HG03175 (cell line): ENCODE results near the gene ILF2.
"Not testable (repeated sequence)": the region's sequence is repeated elsewhere in the genome, so short reads cannot be mapped to it uniquely, and the experiment has no call there.

Source experiments
- ATAC-seq: cut with Tn5 transposase; IDR thresholded peaks from one replicate; pipeline ENCODE4 v1.9.1; 2021; ENCODE audit warnings: mild to moderate bottlenecking, moderate library complexity; ENCODE audit not compliant: unreplicated experiment

ILF2 gene

GRCh38 chr1:153679337-153680119, 8.7 kb upstream of the ILF2 start:
- ATAC-seq: no peak

DNA sequence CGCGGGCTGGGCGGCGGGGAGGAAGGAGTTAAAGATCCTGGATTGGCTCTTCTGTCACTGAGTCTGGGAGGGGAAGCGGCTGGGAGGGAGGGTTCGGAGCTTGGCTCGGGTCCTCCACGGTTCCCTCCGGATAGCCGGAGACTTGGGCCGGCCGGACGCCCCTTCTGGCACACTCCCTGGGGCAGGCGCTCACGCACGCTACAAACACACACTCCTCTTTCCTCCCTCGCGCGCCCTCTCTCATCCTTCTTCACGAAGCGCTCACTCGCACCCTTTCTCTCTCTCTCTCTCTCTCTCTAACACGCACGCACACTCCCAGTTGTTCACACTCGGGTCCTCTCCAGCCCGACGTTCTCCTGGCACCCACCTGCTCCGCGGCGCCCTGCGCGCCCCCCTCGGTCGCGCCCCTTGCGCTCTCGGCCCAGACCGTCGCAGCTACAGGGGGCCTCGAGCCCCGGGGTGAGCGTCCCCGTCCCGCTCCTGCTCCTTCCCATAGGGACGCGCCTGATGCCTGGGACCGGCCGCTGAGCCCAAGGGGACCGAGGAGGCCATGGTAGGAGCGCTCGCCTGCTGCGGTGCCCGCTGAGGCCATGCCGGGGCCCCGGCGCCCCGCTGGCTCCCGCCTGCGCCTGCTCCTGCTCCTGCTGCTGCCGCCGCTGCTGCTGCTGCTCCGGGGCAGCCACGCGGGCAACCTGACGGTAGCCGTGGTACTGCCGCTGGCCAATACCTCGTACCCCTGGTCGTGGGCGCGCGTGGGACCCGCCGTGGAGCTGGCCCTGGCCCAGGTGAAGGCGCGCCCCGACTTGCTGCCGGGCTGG, 7.9 kb upstream of the ILF2 start, which contains the start of gene NPR1:
Gene NPR1 (plus strand): TSS at position 170 of the 818 bp plus-strand sequence. CDS start 421 bp downstream, at position 591.
- no peak for ATAC-seq

DNA sequence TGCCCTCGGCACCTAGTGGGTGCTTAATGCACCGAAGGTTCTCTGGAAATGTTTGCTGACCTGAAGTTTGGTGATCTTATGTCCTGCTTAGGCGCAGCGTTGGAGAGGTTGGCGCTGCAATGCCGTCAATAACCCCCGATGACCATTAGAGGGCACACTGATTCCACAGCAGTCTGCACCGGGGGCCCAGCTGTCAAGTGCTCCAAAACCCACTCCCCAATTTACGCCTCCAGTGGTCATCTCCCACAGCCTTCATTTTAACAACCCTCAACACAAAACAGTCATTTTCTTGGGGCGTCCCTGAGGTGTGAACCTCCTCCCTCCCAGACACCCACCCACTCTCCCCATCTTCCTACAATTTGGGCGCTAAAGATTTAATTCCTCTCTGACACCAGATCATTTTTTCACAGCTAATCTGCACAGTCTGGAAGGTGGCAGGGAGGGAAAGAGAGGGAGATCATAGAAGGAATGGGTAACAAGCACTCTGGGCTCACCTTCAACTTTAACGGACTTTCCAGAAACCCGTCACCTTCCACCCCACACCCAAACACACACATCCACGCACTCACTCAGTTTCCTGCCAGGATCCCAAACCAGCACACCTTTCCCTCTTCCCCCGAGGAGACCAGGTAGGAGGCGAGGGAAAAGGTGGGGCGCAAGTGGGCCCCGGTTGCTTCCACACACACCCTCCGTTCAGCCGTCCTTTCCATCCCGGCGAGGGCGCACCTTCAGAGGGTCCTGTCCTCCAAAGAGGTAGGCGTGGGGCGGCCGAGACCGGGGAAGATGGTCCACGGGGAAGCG, 7.1 kb upstream of the ILF2 start:
- ATAC-seq: no peak

GRCh38 chr1:153673511-153673910, 2.7 kb upstream of the ILF2 start:
- no peak for ATAC-seq

- ATAC-seq: peak; percentile 13
These were observed 998 bp upstream of the ILF2 start for GRCh38 chr1:153671628-153672353.

DNA sequence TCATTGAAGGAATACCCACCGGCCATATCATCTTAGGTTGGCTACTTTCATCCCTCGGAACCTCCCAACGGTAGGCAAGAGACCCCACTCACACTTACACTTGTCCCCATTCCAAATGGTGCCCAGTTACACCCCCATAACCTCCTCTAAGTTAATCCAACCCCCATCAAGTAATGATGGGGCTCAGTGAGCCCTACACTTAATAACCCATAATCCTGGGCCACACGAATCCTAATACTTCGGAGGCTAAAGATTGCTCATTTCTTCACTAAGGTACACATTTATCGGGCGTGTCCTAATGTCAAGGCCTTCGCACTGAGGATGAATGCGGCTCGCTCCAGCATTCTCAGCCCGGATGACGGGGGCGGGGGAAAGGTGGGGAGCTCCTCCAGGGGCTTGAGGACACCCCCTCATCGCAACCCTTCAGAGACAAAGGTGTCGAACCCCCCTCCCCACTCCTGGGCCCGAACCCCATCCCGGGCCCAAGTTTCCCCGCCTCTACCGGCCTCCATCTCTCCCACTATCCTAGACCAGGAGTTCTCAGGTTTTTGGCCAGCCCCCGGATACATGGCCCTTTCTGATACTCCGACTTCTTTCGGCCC, 435 bp downstream of the ILF2 start:
- no peak for ATAC-seq

DNA sequence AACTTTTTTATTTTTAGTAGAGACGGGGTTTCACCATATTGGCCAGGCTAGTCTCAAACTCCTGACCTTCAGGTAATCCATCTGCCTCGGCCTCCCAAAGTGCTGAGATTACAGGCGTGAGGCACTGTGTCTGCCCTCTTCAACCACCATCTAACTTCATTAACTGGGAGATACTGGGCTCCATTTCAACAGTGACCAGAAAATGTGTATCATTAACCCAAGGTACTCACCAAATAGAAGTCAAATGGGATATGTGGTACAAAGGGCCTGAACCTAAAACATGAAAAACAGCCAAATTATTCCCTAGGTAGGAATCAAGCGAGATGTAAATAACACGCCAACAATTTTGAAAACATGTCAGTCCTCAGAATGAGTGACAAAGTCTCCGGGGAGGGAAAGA, 1.2 kb downstream of the ILF2 start:
- no peak for ATAC-seq

GRCh38 chr1:153668672-153669071, 2.1 kb downstream of the ILF2 start:
- ATAC-seq: not testable (repeated sequence)

GRCh38 chr1:153667439-153667838, 3.4 kb downstream of the ILF2 start:
- ATAC-seq: no peak

DNA sequence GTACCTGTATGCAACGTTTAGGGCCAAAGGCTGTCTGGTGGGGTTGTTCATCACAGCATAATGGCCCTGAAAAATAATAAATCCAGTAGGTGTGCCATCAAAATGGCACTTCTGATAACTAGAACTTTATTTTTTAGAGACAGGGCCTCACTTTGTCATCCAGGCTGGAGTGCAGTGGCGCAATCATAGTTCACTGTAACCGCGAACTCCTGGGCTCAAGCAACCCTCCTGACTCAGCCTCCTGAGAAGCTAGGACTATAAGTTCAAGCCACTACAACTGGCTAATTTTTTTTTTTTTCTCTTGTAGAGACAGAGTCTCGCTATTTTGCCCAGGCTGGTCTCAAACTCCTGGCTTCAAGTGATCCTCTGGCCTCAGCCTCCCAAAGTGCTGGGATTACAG, 7.6 kb downstream of the ILF2 start:
- ATAC-seq: no peak

DNA sequence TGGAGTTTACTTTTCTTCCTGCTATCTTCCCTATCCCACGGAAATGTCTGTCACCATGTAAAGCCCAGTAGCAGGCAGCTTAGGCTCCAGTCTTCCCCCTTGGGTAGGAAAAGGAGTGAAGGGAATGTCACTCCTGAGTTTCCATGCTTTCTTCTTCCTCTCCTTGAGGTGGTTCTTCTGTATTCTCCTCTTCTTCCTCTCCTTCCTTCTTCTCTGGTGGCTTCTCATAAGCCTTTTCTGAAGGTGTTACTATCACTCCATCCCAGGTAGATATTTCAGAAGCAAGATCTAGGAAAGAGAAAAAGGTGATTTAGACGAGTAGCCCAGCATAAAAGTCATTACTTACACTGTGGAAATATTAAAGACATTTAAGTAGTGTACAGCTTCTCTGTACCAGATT, 8.5 kb downstream of the ILF2 start:
- no peak for ATAC-seq

DNA sequence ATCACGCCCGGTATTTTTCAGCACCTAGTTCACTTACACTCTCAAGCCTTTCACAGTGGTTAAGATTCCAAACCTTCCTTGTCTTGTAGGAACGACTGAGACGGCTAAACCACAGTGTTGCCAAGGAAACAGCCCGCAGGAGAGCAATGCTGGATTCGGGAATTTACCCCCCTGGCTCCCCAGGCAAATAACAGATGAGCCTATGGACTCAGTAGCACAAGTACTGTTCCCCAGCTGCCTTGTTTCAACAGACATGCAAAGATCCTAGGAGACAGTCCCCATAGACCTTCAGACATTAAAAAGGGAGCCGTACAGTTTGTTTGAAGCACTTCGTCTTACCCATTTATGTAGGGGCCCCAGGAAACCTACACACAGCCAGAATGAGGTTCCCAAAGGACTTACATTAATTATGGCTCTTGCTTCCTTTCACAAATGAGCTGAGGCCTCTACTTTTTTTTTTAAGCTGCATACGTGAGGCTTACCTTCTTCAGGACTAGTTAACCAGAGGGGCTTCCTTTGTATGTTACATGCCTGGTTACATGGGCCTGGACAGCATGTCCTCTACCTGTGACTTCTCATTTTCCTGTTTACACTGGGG, 9.6 kb downstream of the ILF2 start:
- no peak for ATAC-seq

GRCh38 chr1:153659656-153660055, 11.1 kb downstream of the ILF2 start:
- ATAC-seq: no peak

DNA sequence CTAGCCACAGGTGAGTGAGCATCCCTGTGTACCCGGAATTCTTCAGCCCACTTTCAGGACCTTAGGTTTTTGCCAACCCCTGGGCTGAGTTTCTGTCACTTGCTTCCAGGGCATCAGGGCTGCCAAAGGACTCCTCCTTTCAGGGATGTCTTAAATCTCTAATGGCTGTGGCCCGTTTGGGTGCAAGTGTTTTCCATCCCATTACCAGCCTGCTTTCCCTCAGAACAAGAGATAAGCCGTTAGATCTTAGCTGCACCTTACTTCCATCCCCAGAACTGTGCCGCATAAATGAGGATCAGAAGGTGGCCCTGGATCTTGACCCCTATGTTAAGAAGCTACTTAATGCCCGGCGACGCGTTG, 11.6 kb downstream of the ILF2 start:
- no peak for ATAC-seq

DNA sequence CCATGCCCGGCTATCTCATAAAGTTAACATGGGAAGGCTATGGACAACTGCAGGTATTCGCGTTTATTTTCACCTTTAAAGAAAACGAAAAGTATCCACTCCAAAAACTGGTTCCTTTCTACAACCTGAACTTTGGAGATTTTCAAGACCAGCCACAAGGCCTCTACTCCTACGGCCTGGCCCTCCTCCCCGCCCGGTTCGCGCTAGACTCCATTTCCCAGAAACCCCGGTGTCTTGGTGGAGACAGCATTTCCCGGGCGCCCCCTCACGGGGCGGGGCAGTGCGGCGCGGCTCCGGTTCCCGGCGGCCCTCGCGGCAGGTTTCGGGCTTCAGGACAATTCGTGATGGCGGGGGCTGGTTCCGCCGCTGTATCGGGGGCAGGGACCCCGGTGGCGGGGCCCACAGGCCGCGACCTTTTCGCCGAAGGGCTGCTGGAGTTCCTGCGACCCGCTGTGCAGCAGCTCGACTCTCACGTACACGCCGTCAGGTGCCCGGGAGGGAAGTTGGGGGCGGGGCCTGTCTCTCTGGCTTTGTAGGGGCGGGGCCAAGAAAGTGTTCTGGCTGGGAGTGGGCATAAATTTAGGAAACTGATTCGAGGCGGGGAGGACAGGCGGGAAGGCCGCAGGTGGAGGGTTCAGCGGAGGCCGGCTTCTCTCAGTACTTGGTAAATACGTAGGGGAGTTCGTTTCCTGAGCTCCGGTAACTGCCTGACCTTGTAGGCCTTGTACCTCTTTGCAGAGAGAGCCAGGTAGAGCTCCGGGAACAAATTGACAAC, 12.2 kb downstream of the ILF2 start, which contains the start of gene SNAPIN:
Gene SNAPIN (plus strand): TSS at position 304 of the 775 bp plus-strand sequence. CDS start 41 bp downstream, at position 345.
- ATAC-seq: peak; percentile 96

DNA sequence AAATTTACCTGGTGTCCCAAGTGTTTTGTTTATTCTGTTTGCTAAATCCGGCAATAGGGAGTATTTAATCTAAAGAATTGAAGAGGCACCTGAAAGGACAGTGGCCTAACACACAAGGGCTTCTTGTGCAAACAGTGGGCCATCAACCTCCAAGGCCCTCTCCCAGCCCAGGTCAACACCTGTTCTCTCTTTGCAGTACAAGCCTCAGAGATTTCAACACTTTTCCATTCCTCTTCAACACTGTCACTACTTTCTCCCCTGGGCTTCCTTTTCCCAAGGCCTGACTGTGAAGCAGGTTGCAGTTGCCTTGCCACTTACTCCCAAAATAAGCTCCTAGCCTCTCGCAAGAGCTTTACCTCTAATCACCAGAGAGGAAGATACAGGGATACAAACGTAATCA, 15.5 kb downstream of the ILF2 start:
- no peak for ATAC-seq

DNA sequence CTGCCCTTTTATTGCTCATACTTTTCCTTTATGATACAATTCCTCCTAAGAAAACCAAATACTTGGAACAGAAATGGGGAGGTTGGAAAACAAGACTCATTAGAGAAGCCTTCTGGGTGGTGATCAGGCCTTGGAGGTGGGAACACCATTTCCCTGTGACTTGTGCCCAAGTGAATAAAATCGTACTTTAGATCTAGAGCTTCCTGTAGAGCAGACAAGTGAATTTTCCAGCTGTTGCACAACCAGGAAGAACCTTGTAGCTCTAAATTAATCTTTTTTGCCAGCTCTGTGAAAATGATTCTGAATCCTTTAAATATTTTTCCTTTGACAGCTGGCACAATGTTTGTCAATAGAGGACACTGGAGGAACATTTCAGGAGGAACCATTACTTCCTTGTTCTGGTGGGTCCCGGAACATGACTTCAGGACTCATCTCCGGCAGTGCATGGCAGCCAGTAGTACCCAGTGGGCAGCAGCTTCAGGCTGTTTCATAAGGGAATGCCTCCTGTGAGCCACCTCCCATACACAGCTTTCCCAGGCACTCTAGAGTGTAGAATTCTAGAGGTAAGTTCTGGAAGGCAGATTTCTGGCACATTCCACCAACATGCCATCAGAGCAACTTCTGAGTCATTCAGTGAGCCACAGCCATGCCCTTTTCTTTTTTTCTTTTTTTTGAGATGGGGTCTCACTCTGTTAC, 17.8 kb downstream of the ILF2 start:
- ATAC-seq: no peak

DNA sequence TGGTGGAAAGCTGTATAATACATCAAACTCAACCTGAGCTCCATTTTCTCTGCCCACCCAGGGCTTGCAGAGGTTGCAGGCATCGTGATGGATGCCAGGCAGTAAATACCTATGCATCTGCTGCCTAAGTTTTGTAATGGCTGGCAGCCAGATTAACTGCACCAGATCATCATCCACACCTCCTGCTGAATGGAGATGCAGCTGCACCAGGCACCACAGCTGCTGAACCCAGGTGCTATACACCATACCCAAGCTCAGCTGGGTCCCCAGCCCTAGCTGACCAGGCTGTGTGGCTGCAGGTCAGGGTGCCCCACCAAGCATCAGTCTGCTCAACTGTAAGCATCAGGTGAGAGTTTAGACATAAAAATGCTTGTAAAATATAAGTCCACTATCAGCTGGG, 19.0 kb downstream of the ILF2 start:
- ATAC-seq: no peak
